ENCODE data around the gene B4GALNT1. TPM values are rescaled to one million over a fixed set of nuclear protein-coding genes. Genes with fewer than 3 reads are reported as not detected.
A peak's percentile ranks its signal among the peaks of the same experiment; 100 is the strongest.

Gene B4GALNT1
- total RNA-seq, 2 experiments from 2014 or later = 1.4 to 1.8 TPM

DNA sequence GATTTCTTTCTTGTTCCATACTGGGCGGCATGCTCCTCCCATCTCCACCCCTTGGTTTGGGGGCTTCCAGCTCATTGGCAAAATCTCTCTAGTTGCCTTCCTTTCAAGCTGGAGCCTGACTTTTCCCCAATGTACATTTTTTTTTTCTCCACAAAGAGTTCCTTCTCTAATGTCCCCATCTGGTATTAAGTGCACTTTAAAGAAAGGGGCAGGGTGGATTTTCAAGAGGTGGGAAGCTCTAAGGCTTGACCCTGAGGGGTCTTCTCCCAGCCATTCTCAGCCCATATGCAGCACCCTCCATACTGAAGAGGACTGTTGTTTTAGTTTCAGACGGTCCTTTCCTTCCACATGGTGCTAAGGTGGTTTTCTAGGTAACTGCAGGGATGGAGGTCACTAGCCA is 47.8 kb downstream of the B4GALNT1 start:
- peaks cover 3% of the 10 kb centered on the region for H3K27me3 Mint-ChIP-seq (ENCODE audit: low read depth)
- no peaks in the 10 kb centered on the region for H3K9me3 Mint-ChIP-seq
- no peak overlapping the region for H3K4me3 Mint-ChIP-seq
- CTCF ChIA-PET = interaction anchor here (0.6 to 7.0 kb wide), 22 partner anchors 8 to 340 kb away, joined by 3 to 101 read pairs (median 4); partner anchors contain the start of genes B4GALNT1, OS9 and PIP4K2C
- no peaks in the 10 kb centered on the region for H3K36me3 Mint-ChIP-seq (ENCODE audit: low read depth)
- H3K4me1 Mint-ChIP-seq (ENCODE audit: low read depth) = no peaks in the 10 kb centered on the region
- intact Hi-C loops (cut with micrococcal nuclease) = no loop called here
- no peak for DNase-seq
- no peak overlapping the region for H3K27ac Mint-ChIP-seq

DNA sequence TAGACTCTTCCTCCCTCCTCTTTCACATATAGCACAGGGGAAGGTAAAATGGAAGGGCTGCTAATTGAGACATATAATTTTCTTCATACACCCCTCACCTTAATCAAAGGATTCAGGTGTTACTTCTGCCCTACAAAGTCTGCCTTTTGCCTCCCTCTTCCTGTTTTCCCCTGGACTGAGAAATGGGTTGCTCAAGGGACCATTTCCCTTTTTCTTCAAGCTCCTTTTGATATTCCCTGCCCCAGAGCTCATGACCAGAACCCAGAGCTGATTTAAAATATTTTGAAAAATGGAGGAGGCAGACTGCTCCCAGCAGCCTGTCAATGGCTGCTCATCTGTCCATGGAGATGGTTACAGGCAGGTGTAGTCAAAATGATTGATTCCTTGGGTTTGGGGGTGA is 48.3 kb downstream of the B4GALNT1 start:
- intact Hi-C loops (cut with micrococcal nuclease) = loop anchor here (5.0 kb wide), 1 partner anchor 198 kb away; the partner anchor contains the start of gene TSFM
- Mint-ChIP-seq H3K36me3 (ENCODE audit: low read depth) (no peaks in the 10 kb centered on the region), H3K27ac (no peak overlapping the region), H3K27me3 (ENCODE audit: low read depth) (peaks cover 3% of the 10 kb centered on the region), H3K4me1 (ENCODE audit: low read depth) (no peaks in the 10 kb centered on the region), H3K4me3 (no peak overlapping the region), H3K9me3 (no peaks in the 10 kb centered on the region)
- DNase-seq = no peak
- CTCF ChIA-PET = interaction anchor here (0.6 to 7.0 kb wide), 23 partner anchors 8 to 341 kb away, joined by 3 to 101 read pairs (median 4); partner anchors contain the start of genes B4GALNT1, OS9 and PIP4K2C

DNA sequence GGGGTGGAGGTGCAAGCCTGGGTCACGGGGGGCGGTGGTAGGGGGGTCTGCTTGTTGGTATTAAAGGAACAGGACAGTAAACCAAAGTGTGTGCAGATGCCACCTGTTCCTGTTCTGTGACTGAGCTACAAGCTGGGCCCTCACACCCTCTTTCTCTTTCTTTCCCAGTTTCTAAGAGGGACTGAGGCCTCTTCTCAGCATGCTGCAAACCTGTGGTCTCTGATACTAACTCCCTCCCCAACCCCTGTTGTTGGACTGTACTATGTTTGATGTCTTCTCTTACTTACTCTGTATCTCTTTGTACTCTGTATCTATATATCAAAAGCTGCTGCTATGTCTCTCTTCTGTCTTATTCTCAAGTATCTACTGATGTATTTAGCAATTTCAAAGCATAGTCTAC is 49.0 kb downstream of the B4GALNT1 start:
- no peak overlapping the region for H3K27ac Mint-ChIP-seq
- no peaks in the 10 kb centered on the region for H3K9me3 Mint-ChIP-seq
- H3K4me1 Mint-ChIP-seq (ENCODE audit: low read depth) = no peaks in the 10 kb centered on the region
- no peaks in the 10 kb centered on the region for H3K36me3 Mint-ChIP-seq (ENCODE audit: low read depth)
- DNase-seq = no peak
- intact Hi-C loops (cut with micrococcal nuclease) = loop anchor here (5.0 kb wide), 1 partner anchor 198 kb away; the partner anchor contains the start of gene TSFM
- H3K27me3 Mint-ChIP-seq (ENCODE audit: low read depth) = peaks cover 3% of the 10 kb centered on the region
- H3K4me3 Mint-ChIP-seq = no peak overlapping the region
- CTCF ChIA-PET = interaction anchor here (0.7 to 7.0 kb wide), 22 partner anchors 9 to 157 kb away, joined by 3 to 101 read pairs (median 8); partner anchors contain the start of genes B4GALNT1, OS9 and PIP4K2C

DNA sequence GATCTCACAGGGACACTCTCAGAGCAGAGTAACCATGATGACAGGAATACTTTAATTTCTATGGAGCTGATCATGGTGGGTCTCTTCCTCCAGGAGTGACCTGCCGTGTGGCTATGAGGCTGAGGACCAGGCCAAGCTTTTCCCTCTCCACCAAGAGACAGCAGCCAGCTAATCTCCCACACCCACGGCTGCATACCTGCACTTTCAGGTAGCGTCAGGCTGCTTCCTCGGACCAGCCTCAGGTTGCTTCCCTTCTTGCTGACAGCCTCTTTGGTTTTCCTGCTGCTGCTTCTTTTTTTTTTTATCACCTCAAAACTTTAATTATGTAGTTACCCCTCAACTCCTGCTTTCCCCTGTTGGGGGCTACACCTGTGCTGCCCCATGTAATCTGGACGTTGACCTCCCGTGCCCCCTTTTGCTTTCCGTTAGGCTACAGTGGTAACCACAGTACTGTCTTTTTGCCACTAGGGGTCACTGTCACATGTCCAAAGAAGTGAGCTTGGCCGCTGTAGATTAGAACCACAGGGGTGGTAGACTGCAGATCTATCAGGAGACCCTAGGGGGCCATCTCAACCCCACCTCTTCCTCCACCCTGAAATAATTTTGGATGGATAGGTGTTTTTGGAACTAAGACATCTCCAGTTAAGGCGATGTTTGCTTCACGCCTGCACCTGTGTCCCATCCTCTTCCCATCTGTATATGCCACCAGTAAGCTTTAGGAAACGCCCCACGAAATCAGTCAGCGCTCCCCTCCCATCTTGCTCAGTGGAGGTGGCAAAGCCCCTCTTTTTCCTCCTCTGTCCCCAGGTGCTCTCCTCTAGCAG is 49.8 kb downstream of the B4GALNT1 start:
- H3K9me3 Mint-ChIP-seq = no peaks in the 10 kb centered on the region
- no peak overlapping the region for H3K4me3 Mint-ChIP-seq
- no peaks in the 10 kb centered on the region for H3K4me1 Mint-ChIP-seq (ENCODE audit: low read depth)
- intact Hi-C loops (cut with micrococcal nuclease) = loop anchor here (1.0 to 5.0 kb wide), 7 partner anchors 8 to 322 kb away; partner anchors contain the start of genes B4GALNT1, PIP4K2C and TSFM
- peaks cover 3% of the 10 kb centered on the region for H3K27me3 Mint-ChIP-seq (ENCODE audit: low read depth)
- H3K36me3 Mint-ChIP-seq (ENCODE audit: low read depth) = no peaks in the 10 kb centered on the region
- DNase-seq = peak; percentile 82
- H3K27ac Mint-ChIP-seq = no peak overlapping the region
- CTCF ChIA-PET = interaction anchor here (0.6 to 7.0 kb wide), 29 partner anchors 8 to 391 kb away, joined by 3 to 101 read pairs (median 6); partner anchors contain the start of genes B4GALNT1, OS9 and PIP4K2C

DNA sequence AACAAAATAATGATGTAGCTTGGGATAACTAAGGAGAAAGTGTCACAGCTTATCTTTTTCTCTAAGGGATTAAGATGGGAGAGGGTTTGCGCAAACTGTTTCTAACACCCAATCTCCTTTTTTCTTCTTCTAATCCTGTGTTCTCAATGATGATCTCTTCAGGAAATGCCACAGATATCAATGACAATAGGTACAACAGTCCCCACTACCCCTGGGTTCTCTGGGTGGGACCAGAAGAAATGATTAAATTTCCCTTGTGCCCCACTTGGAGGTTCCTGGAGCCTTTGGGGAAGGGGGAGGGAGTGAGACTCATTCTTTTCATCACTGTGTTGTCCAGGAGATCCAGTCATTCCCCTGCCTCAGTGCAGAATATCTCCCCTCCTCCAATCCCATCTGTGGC is 50.6 kb downstream of the B4GALNT1 start:
- intact Hi-C loops (cut with micrococcal nuclease) = loop anchor here (5.0 kb wide), 1 partner anchor 200 kb away; the partner anchor contains the start of gene TSFM
- Mint-ChIP-seq H3K9me3 (no peaks in the 10 kb centered on the region), H3K36me3 (ENCODE audit: low read depth) (no peaks in the 10 kb centered on the region), H3K4me1 (ENCODE audit: low read depth) (no peaks in the 10 kb centered on the region), H3K27me3 (ENCODE audit: low read depth) (peaks cover 3% of the 10 kb centered on the region), H3K27ac (no peak overlapping the region), H3K4me3 (no peak overlapping the region)
- DNase-seq = no peak
- CTCF ChIA-PET = interaction anchor here (0.6 to 7.0 kb wide), 23 partner anchors 10 to 390 kb away, joined by 3 to 101 read pairs (median 6); partner anchors contain the start of genes B4GALNT1, OS9 and PIP4K2C

DNA sequence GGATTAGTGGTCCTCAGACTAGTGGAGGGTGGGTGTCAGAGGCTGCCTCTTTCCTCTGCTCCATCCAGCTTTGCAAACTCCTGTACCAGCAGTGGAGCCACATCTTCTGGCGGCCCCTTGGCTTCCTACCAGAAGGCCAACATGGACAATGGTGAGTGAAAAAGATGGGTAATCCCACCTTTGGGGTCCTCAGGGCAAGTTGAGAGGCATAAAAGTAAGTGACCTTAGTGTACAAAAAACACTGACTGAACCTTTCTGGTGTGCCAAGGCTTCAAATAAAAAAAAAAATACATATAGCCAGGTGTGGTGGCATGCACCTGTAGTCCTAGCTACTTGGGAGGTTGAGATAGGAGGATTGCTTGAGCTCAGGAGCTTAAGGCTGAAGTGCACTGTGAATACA is 51.2 kb downstream of the B4GALNT1 start:
- CTCF ChIA-PET = interaction anchor here (0.6 to 7.0 kb wide), 18 partner anchors 8 to 300 kb away, joined by 3 to 101 read pairs (median 6); partner anchors contain the start of genes ARHGEF25, B4GALNT1, OS9 and PIP4K2C
- intact Hi-C loops (cut with micrococcal nuclease) = loop anchor here (5.0 kb wide), 1 partner anchor 200 kb away; the partner anchor contains the start of gene TSFM
- no peaks in the 10 kb centered on the region for H3K9me3 Mint-ChIP-seq
- no peak overlapping the region for H3K27ac Mint-ChIP-seq
- H3K36me3 Mint-ChIP-seq (ENCODE audit: low read depth) = no peaks in the 10 kb centered on the region
- H3K4me3 Mint-ChIP-seq = no peak overlapping the region
- no peak for DNase-seq
- H3K4me1 Mint-ChIP-seq (ENCODE audit: low read depth) = no peaks in the 10 kb centered on the region
- peaks cover 3% of the 10 kb centered on the region for H3K27me3 Mint-ChIP-seq (ENCODE audit: low read depth)

DNA sequence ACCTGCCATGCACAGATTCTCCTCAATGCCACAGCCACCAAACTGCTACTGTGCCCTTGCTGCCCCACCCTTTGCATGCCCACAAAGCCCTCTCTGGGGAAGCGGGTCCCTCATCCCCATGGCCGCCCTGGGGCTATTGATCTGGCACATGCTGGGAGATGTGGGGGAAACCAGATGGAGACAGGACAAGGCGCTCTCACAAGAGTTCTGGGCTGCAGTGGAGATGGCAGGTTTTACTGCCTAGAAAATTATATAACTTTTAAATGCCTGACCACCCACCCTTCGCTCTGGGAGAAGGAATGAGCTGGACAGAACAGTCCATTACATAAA is 52.6 kb downstream of the B4GALNT1 start:
- Mint-ChIP-seq H3K4me1 (ENCODE audit: low read depth) (no peaks in the 10 kb centered on the region), H3K27me3 (ENCODE audit: low read depth) (peaks cover 3% of the 10 kb centered on the region), H3K9me3 (no peaks in the 10 kb centered on the region), H3K27ac (no peak overlapping the region), H3K4me3 (no peak overlapping the region), H3K36me3 (ENCODE audit: low read depth) (no peaks in the 10 kb centered on the region)
- intact Hi-C loops (cut with micrococcal nuclease) = loop anchor here (5.0 kb wide), 1 partner anchor 202 kb away; the partner anchor contains the start of gene TSFM
- CTCF ChIA-PET = interaction anchor here (0.6 to 7.0 kb wide), 7 partner anchors 8 to 53 kb away, joined by 3 to 101 read pairs (median 37); partner anchors contain the start of genes ARHGEF25, B4GALNT1 and PIP4K2C
- DNase-seq = no peak

DNA sequence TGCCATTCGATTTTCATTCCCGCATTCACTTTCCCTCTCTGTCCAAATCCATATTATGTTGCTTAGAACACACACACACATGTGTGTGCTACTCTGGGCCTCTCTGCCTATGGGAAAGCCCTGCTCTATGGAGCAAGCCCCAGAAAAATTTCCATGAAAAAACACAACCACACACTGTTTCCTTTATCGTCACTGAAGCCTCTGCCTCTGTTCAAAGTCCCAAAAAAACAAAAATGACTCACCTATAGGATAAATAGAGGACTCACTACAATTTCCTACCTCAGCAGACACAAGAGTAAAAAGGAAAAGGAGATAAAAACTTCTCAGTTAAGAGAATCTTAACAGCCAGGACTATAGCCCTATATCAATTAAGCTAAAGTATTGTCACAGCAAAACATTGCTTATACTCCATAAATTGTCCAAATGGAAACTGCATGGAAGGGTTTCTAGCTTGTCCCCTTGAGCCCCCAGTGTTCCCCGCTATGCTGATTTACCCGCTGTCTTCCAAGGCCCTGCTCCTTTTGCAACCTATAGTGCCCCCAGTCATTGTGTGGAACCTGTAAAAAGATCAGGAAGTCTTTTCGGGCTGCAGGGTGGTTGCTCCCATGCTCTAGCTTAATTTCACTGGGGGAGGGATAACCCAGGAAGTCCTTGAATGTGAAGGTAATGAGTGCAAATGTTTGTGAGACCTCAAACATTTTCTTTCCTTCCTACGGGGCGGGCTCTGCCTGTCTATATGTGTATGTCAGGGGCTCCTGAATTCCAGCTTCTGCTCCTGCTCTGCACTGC is 53.1 kb downstream of the B4GALNT1 start:
- H3K9me3 Mint-ChIP-seq = no peaks in the 10 kb centered on the region
- no peak for DNase-seq
- H3K36me3 Mint-ChIP-seq (ENCODE audit: low read depth) = no peaks in the 10 kb centered on the region
- CTCF ChIA-PET = interaction anchor here (0.5 to 7.0 kb wide), 7 partner anchors 8 to 310 kb away, joined by 3 to 101 read pairs (median 24); partner anchors contain the start of genes ARHGEF25 and PIP4K2C
- H3K27ac Mint-ChIP-seq = no peak overlapping the region
- H3K27me3 Mint-ChIP-seq (ENCODE audit: low read depth) = peaks cover 3% of the 10 kb centered on the region
- H3K4me3 Mint-ChIP-seq = no peak overlapping the region
- H3K4me1 Mint-ChIP-seq (ENCODE audit: low read depth) = no peaks in the 10 kb centered on the region
- intact Hi-C loops (cut with micrococcal nuclease) = loop anchor here (5.0 kb wide), 1 partner anchor 202 kb away; the partner anchor contains the start of gene TSFM

DNA sequence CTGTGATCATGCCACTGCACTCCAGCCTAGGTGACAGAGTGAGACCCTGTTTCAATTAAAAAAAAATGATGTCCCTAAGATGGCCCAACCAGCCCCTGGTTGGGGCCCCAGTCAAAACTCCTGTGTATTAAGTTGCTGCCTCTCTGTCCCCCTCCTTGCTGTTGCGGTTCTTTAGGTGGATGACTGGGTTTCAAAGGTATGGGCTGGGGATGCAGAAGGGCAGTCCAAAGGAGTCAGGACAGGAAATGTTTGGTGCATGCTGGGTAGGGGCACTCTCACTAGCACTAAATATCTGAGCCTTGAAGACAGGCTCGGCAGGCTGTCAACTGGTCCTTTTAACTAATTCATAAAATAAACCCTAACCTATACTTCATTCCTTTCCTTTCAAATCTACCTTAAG is 54.0 kb downstream of the B4GALNT1 start:
- H3K27ac Mint-ChIP-seq = no peak overlapping the region
- no peak overlapping the region for H3K4me3 Mint-ChIP-seq
- H3K36me3 Mint-ChIP-seq (ENCODE audit: low read depth) = no peaks in the 10 kb centered on the region
- CTCF ChIA-PET = no interaction called here
- H3K9me3 Mint-ChIP-seq = no peaks in the 10 kb centered on the region
- intact Hi-C loops (cut with micrococcal nuclease) = no loop called here
- H3K4me1 Mint-ChIP-seq (ENCODE audit: low read depth) = no peaks in the 10 kb centered on the region
- no peak for DNase-seq
- H3K27me3 Mint-ChIP-seq (ENCODE audit: low read depth) = peaks cover 3% of the 10 kb centered on the region

DNA sequence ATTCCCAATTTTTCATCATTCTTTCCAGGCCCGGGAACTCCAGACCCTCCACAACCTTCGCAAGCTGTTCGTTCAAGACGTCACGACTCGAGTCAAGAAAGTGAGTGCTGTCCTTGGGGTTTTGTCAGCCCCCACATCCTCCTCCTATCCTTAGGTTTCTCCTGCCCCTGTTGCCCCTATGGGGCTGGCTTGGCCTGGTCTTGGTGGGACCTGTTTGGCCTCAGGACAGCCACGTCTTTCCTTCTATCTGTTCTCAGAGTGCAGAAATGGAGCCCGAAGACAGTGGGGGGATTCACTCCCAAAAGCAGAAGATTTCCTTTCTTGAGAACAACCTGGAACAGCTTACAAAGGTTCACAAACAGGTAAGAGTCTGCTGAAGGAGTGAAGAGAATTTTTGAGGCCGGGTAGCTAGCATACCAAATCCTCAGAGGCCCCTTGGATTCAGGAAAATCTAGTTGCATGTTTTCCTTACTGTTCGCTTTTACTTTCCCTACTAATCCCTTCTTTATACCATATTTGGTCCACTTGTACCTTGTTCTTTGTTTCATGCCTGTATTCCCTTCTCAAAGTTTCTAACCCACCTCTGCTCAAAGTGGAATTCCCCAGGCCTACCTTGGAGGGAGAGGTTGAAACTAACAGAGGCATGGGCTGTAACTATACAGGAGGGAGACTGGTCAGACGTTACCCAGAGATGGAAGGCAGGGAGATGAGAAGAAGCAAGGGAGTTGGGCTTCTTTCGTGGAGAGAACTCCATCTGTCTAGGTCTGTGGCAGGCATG is 54.8 kb downstream of the B4GALNT1 start:
- H3K4me1 Mint-ChIP-seq (ENCODE audit: low read depth) = no peaks in the 10 kb centered on the region

DNA sequence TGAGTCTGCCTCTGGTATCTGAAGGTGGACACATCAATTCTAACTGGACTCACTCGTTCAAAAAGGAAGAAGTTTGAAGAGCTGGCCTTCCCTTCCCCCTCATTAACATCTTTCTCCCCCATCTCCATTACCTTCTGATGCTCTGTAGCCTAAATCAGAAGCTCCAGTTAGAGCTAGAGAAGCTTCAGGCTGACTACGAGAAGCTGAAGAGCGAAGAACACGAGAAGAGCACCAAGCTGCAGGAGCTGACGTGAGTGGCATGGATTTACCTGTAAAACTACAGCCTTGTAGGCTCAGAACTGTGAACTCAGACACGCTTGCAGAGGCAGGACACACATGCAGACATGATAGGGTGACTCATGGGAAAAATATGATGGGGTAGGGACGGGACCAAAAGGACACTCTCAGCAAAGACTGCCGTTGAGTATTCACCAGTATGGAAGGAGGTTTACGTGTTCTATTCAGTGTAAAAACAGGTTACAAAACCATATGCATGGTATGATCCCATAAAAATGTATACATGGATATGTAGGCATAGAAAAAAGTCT is 56.3 kb downstream of the B4GALNT1 start:
- no peaks in the 10 kb centered on the region for H3K36me3 Mint-ChIP-seq (ENCODE audit: low read depth)
- no peak overlapping the region for H3K27ac Mint-ChIP-seq
- no peaks in the 10 kb centered on the region for H3K27me3 Mint-ChIP-seq (ENCODE audit: low read depth)
- CTCF ChIA-PET = interaction anchor here (2.5 kb wide), 1 partner anchor 8 kb away, joined by 18 read pairs; no protein-coding TSS in a partner anchor
- intact Hi-C loops (cut with micrococcal nuclease) = no loop called here
- H3K4me3 Mint-ChIP-seq = no peak overlapping the region
- H3K9me3 Mint-ChIP-seq = no peaks in the 10 kb centered on the region
- no peaks in the 10 kb centered on the region for H3K4me1 Mint-ChIP-seq (ENCODE audit: low read depth)
- no peak for DNase-seq

More for the DNA sequence above, 54.8 kb downstream of the B4GALNT1 start:
- no peaks in the 10 kb centered on the region for H3K9me3 Mint-ChIP-seq
- no peak overlapping the region for H3K27ac Mint-ChIP-seq
- no peak overlapping the region for H3K4me3 Mint-ChIP-seq
- intact Hi-C loops (cut with micrococcal nuclease) = no loop called here
- no peaks in the 10 kb centered on the region for H3K36me3 Mint-ChIP-seq (ENCODE audit: low read depth)
- CTCF ChIA-PET = interaction anchor here (1.2 kb wide), 1 partner anchor 42 kb away, joined by 3 read pairs; no protein-coding TSS in a partner anchor
- peaks cover 2% of the 10 kb centered on the region for H3K27me3 Mint-ChIP-seq (ENCODE audit: low read depth)
- DNase-seq = no peak

All from activated naive CD4-positive, alpha-beta T cell treated with anti-CD3 and anti-CD28 coated beads for 36 hours (primary cell).